ENCODE data around the gene SAMD9. TPM values are rescaled to one million over a fixed set of nuclear protein-coding genes. Genes with fewer than 3 reads are reported as not detected.

Gene SAMD9
- total and polyA plus RNA-seq, 2 donors (not counting 3 experiments of a cell fraction or from before 2014, with no cell fraction given) = 0.92 to 6.8 TPM

- TF ChIP-seq JUN (IDR thresholded peaks at IDR 0.05; ENCODE audit: borderline replicate concordance, insufficient read depth, insufficient read length, low read depth) (no peak), CTCF (IDR thresholded peaks at IDR 0.05; ENCODE audit: extremely low read depth in 1 of 2, insufficient read depth in 1 of 2, low read depth in 1 of 2, low read length in 2 of 2) (no peak), FOS (IDR thresholded peaks at IDR 0.05; ENCODE audit: borderline replicate concordance, insufficient read depth, low read length) (no peak)
- Histone ChIP-seq H3K9ac (replicated peaks; ENCODE audit: extremely low read depth, insufficient read depth, low read length) (peak overlapping the region; percentile 25), H3K27me3 (ENCODE audit: control insufficient read depth in 2 of 2, insufficient read depth in 2 of 2, low read length in 2 of 2) (no peaks in the 10 kb centered on the region), H3K27ac (ENCODE audit: insufficient read depth, low read depth, low read length) (no peak overlapping the region), H3K36me3 (ENCODE audit: control insufficient read depth in 2 of 2, extremely low read depth in 1 of 2, insufficient read depth in 2 of 2, low read length in 2 of 2) (no peaks in the 10 kb centered on the region), H4K20me1 (replicated peaks; ENCODE audit: control insufficient read depth, extremely low read depth, insufficient read depth, low read length) (no peaks in the 10 kb centered on the region), H3K4me3 (replicated peaks in 1 of 3; ENCODE audit: insufficient read depth in 1 of 3, low read depth in 1 of 3, low read length in 3 of 3) (peak overlapping the region; percentile 24 to 82 (median 61)), H3K79me2 (ENCODE audit: control insufficient read depth, insufficient read depth, low read length) (no peaks in the 10 kb centered on the region), H2AFZ (ENCODE audit: low read depth, low read length) (peak overlapping the region; percentile 61), H3K9me1 (replicated peaks; ENCODE audit: control insufficient read depth, extremely low read depth, insufficient read depth, low read length) (no peaks in the 10 kb centered on the region), H3K9me3 (replicated peaks; ENCODE audit: control insufficient read depth, insufficient read depth, low read length) (no peaks in the 10 kb centered on the region), H3K4me1 (ENCODE audit: control insufficient read depth, extremely low read depth, insufficient read depth, low read length) (peaks cover 10% of the 10 kb centered on the region), H3K4me2 (ENCODE audit: insufficient read depth, low read length) (peak overlapping the region; percentile 78)
- DNase-seq (ENCODE audit: low read depth, low spot score) = no peak
- dilution Hi-C loops (cut with MboI; ENCODE audit: extremely low pct_ligation_motif_present, low sequenced_read_pairs) = no loop called here
- CTCF ChIA-PET = interaction anchor here (1.2 to 1.8 kb wide), 7 partner anchors 8 to 527 kb away, joined by 3 to 6 read pairs (median 4); partner anchors contain the start of genes FAM133B and SAMD9L
- intact Hi-C loops (cut with micrococcal nuclease) = no loop called here
- no peak for FAIRE-seq
- POLR2A ChIA-PET = no interaction called here
- BruUV-seq (replicated peaks) = TSS peak; percentile 63
Observed at GRCh38 chr7:93117327-93117726, 452 bp downstream of the SAMD9 start.

GRCh38 chr7:93115796-93116195, 2.0 kb downstream of the SAMD9 start:
- POLR2A ChIA-PET = no interaction called here
- no peaks in the 10 kb centered on the region for H3K9me1 ChIP-seq (replicated peaks; ENCODE audit: control insufficient read depth, extremely low read depth, insufficient read depth, low read length)
- dilution Hi-C loops (cut with MboI; ENCODE audit: extremely low pct_ligation_motif_present, low sequenced_read_pairs) (no loop called here), intact Hi-C loops (cut with micrococcal nuclease) (no loop called here)
- no peaks in the 10 kb centered on the region for H3K36me3 ChIP-seq (ENCODE audit: control insufficient read depth in 2 of 2, extremely low read depth in 1 of 2, insufficient read depth in 2 of 2, low read length in 2 of 2)
- BruUV-seq (replicated peaks) = no TSS peak
- no peak overlapping the region for H2AFZ ChIP-seq (ENCODE audit: low read depth, low read length)
- no peaks in the 10 kb centered on the region for H3K79me2 ChIP-seq (ENCODE audit: control insufficient read depth, insufficient read depth, low read length)
- CTCF ChIA-PET = no interaction called here
- H3K27ac ChIP-seq (ENCODE audit: insufficient read depth, low read depth, low read length) = no peak overlapping the region
- no peak overlapping the region for H3K9ac ChIP-seq (replicated peaks; ENCODE audit: extremely low read depth, insufficient read depth, low read length)
- no peaks in the 10 kb centered on the region for H3K27me3 ChIP-seq (ENCODE audit: control insufficient read depth in 2 of 2, insufficient read depth in 2 of 2, low read length in 2 of 2)
- H3K4me3 ChIP-seq (replicated peaks in 1 of 3; ENCODE audit: insufficient read depth in 1 of 3, low read depth in 1 of 3, low read length in 3 of 3) = no peak overlapping the region
- no peaks in the 10 kb centered on the region for H4K20me1 ChIP-seq (replicated peaks; ENCODE audit: control insufficient read depth, extremely low read depth, insufficient read depth, low read length)
- H3K4me1 ChIP-seq (ENCODE audit: control insufficient read depth, extremely low read depth, insufficient read depth, low read length) = peaks cover 10% of the 10 kb centered on the region
- H3K9me3 ChIP-seq (replicated peaks; ENCODE audit: control insufficient read depth, insufficient read depth, low read length) = no peaks in the 10 kb centered on the region
- H3K4me2 ChIP-seq (ENCODE audit: insufficient read depth, low read length) = no peak overlapping the region
- FAIRE-seq (no peak), DNase-seq (ENCODE audit: low read depth, low spot score) (no peak)
- TF ChIP-seq EZH2 (IDR thresholded peaks at IDR 0.05; ENCODE audit: borderline replicate concordance, low read depth, low read length, severe bottlenecking) (no peak), POLR2AphosphoS5 (IDR thresholded peaks at IDR 0.05; ENCODE audit: insufficient read depth, low read depth, low read length) (no peak), JUN (IDR thresholded peaks at IDR 0.05; ENCODE audit: borderline replicate concordance, insufficient read depth, insufficient read length, low read depth) (no peak), FOS (IDR thresholded peaks at IDR 0.05; ENCODE audit: borderline replicate concordance, insufficient read depth, low read length) (peak; percentile 33), CTCF (IDR thresholded peaks at IDR 0.05; ENCODE audit: extremely low read depth in 1 of 2, insufficient read depth in 1 of 2, low read depth in 1 of 2, low read length in 2 of 2) (no peak), MAX (IDR thresholded peaks at IDR 0.05; ENCODE audit: insufficient read depth, insufficient read length) (no peak), MYC (IDR thresholded peaks at IDR 0.05; ENCODE audit: low read depth, low read length) (no peak), GATA2 (IDR thresholded peaks at IDR 0.05; ENCODE audit: insufficient read depth, insufficient read length, low read depth, low read length) (no peak), POLR2A (IDR thresholded peaks at IDR 0.05; ENCODE audit: low read depth, low read length) (no peak)
